NT2/D1 (cell line): Measurements from ENCODE around the gene AHDC1.

Experiments
- SUZ12 ChIP-seq: IDR thresholded peaks from 2 replicates; pipeline ENCODE4 v1.6.1; 2011; ENCODE audit not compliant: insufficient read length, insufficient read depth; ENCODE audit errors: extremely low read depth
- YY1 ChIP-seq: IDR thresholded peaks from 2 replicates; pipeline ENCODE4 v1.6.1; 2011; ENCODE audit not compliant: insufficient read length, insufficient read depth
- ZNF274 ChIP-seq: IDR thresholded peaks from 2 replicates; pipeline ENCODE4 v1.6.1; 2011; ENCODE audit warnings: mild to moderate bottlenecking, low read depth, low read length

GRCh38 chr1:27605796-27606707 lies 2.1 kb upstream of the AHDC1 start:
- no peak for TF ChIP-seq ZNF274
- TF ChIP-seq YY1, result no peak
- no peak for TF ChIP-seq SUZ12
